ENCODE results near the gene ERC1. TPM values are rescaled to one million over a fixed set of nuclear protein-coding genes. Genes with fewer than 3 reads are reported as not detected.

Gene ERC1
- total and polyA plus RNA-seq, 2 of the 4 experiments (the other 2 are of a cell fraction), result 11.6 to 25.6 TPM

DNA sequence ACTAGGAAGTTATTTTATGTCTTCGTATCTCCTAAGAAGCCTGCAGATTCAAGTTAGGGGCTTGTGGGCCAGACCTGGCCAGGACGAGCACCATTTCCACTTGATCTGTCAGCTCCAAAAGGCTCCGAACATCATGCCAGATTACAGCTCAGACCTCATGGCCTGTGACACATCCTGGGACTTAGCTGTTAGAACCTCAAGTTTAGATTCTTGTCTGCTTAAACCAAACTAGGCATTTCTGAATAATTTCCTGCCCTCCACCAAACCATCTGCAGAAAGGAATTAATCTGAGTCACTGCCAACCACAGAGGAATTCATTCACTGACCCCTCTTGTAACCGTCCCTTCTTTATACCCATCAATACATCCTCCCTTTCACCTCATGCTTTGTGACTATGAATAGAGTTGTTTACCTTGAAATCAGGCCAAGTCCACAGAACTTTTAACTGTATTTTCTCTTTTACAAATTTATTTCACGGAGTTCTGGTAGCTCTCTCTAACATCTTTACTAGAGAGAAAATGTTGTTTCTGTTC, 483.1 kb downstream of the ERC1 start (continued):
- TF ChIP-seq, protein P1, sequence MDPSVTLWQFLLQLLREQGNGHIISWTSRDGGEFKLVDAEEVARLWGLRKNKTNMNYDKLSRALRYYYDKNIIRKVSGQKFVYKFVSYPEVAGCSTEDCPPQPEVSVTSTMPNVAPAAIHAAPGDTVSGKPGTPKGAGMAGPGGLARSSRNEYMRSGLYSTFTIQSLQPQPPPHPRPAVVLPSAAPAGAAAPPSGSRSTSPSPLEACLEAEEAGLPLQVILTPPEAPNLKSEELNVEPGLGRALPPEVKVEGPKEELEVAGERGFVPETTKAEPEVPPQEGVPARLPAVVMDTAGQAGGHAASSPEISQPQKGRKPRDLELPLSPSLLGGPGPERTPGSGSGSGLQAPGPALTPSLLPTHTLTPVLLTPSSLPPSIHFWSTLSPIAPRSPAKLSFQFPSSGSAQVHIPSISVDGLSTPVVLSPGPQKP (IDR thresholded peaks at IDR 0.05; ENCODE audit: borderline replicate concordance, low read depth, low read length), result no peak
- TF ChIP-seq POLR2A (IDR thresholded peaks at IDR 0.05; ENCODE audit: low read depth, low read length), result peak; percentile 10; the same call in 1 of the 2 replicates
- TF ChIP-seq FOS (IDR thresholded peaks at IDR 0.05; ENCODE audit: low read depth, low read length), result peak; percentile 74

DNA sequence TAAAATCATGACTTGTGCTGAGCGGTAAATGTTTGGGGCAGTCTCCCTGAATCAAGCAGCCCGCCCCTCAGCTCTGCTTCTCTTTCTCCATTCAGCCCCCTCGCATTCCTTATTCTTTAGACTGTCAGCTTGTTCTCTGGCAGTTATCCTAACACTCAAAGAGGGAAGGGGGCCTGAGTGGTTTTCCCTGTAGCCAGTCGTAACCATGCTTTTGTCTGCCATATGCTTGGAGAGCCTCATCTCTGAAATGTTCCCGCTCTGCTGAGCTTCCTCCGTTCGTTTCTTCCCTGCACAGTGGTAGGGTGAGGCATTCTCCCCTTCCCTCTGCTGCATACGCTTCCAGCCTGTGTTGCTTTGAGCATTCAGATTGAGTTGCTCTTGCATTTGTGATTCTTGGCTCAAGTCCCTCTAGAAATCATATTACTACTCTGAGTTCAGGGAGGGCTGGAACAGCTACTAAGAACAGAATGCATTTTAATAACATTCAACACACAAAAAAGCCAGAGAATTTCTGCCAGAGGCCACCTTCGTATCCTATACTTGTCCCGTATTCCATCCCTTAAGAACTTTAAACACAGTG, 483.6 kb downstream of the ERC1 start:
- ATAC-seq (ENCODE audit: low read depth), result peak; percentile 76
- no CpG with 5 or more reads among the region's 10 CpGs for WGBS, 2 experiments (ENCODE audit: extremely low coverage in 2 of 2, insufficient read length in 1 of 2)
- no peak for TF ChIP-seq MAFK (IDR thresholded peaks at IDR 0.05; ENCODE audit: low read depth, low read length)
- TF ChIP-seq NFE2L2 (IDR thresholded peaks at IDR 0.05; ENCODE audit: low read depth, low read length), result no peak
- peak; percentile 85 for TF ChIP-seq RCOR1 (IDR thresholded peaks at IDR 0.05; ENCODE audit: insufficient replicate concordance, low read length)
- TF ChIP-seq MXI1 (IDR thresholded peaks at IDR 0.05; ENCODE audit: borderline replicate concordance, low read depth, low read length), result peak; percentile 90; the same call in 1 of the 2 replicates
- no peak for TF ChIP-seq RAD21 (IDR thresholded peaks at IDR 0.05; ENCODE audit: low read length)
- TF ChIP-seq, protein P2, sequence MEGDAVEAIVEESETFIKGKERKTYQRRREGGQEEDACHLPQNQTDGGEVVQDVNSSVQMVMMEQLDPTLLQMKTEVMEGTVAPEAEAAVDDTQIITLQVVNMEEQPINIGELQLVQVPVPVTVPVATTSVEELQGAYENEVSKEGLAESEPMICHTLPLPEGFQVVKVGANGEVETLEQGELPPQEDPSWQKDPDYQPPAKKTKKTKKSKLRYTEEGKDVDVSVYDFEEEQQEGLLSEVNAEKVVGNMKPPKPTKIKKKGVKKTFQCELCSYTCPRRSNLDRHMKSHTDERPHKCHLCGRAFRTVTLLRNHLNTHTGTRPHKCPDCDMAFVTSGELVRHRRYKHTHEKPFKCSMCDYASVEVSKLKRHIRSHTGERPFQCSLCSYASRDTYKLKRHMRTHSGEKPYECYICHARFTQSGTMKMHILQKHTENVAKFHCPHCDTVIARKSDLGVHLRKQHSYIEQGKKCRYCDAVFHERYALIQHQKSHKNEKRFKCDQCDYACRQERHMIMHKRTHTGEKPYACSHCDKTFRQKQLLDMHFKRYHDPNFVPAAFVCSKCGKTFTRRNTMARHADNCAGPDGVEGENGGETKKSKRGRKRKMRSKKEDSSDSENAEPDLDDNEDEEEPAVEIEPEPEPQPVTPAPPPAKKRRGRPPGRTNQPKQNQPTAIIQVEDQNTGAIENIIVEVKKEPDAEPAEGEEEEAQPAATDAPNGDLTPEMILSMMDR (conservative IDR thresholded peaks at IDR 0.05; ENCODE audit: low read depth, low read length), result no peak
- no peak for TF ChIP-seq FOS (IDR thresholded peaks at IDR 0.05; ENCODE audit: low read depth, low read length)
- TF ChIP-seq RFX5 (IDR thresholded peaks at IDR 0.05; ENCODE audit: low read depth, low read length), result no peak
- 0 out of 2 replicates have a peak, but pooled peaks have one; percentile 15 for TF ChIP-seq CEBPB (IDR thresholded peaks at IDR 0.05; ENCODE audit: low read depth, low read length)
- TF ChIP-seq, protein P1 (IDR thresholded peaks at IDR 0.05; ENCODE audit: borderline replicate concordance, low read depth, low read length), result no peak

More for the DNA sequence above, 483.6 kb downstream of the ERC1 start:
- Histone ChIP-seq H3K4me1 (ENCODE audit: control insufficient read depth, insufficient read depth, low read length) (peaks cover 15% of the 10 kb centered on the region), H2AK9ac (replicated peaks; ENCODE audit: low read depth, low read length, poor library complexity) (peak overlapping the region; percentile 59), H4K20me1 (ENCODE audit: insufficient read depth, low read length) (peaks cover 3% of the 10 kb centered on the region; the same call in 1 of the 2 replicates), H3K4ac (ENCODE audit: low read depth, low read length) (peak overlapping the region; percentile 95), H4K8ac (ENCODE audit: low read depth in 2 of 2, low read length in 2 of 2) (peak overlapping the region; percentile 43 to 95), H2AK5ac (ENCODE audit: low read depth, low read length) (peak overlapping the region; percentile 79), H4K5ac (ENCODE audit: low read depth, low read length) (peak overlapping the region; percentile 57), H3K27ac (ENCODE audit: insufficient read depth, low read length) (peak overlapping the region; percentile 76), H3K4me2 (ENCODE audit: low read depth, low read length) (peak overlapping the region; percentile 88), H2BK5ac (ENCODE audit: low read depth, low read length, poor library complexity, severe bottlenecking) (peak overlapping the region; percentile 88), H3K23ac (ENCODE audit: low read depth, low read length) (peak overlapping the region; percentile 98), H2BK20ac (ENCODE audit: low read depth, low read length) (peak overlapping the region; percentile 97), H2BK120ac (ENCODE audit: low read depth, low read length) (peak overlapping the region; percentile 96), H2AFZ (replicated peaks; ENCODE audit: low read length, poor library complexity) (peak overlapping the region; percentile 56), H3K18ac (ENCODE audit: low read depth, low read length) (peak overlapping the region; percentile 98), H3K14ac (replicated peaks; ENCODE audit: low read depth, low read length) (peak overlapping the region; percentile 96), H2BK15ac (ENCODE audit: low read depth, low read length) (peak overlapping the region; percentile 27; the same call in 1 of the 3 replicates), H3K36me3 (ENCODE audit: control insufficient read depth, insufficient read depth, low read length) (no peaks in the 10 kb centered on the region), H3K9me1 (ENCODE audit: insufficient read depth, low read length) (peaks cover 9% of the 10 kb centered on the region; the same call in 1 of the 2 replicates), H3K4me3 (ENCODE audit: insufficient read depth, low read depth, low read length) (peak overlapping the region; percentile 5; the same call in 1 of the 2 replicates), H3K27me3 (ENCODE audit: control insufficient read depth, insufficient read depth, low read length) (no peaks in the 10 kb centered on the region), H3K9me3 (ENCODE audit: control insufficient read depth, insufficient read depth, low read length) (no peaks in the 10 kb centered on the region), H4K91ac (ENCODE audit: insufficient read depth, low read depth, low read length) (peak overlapping the region; percentile 98), H3K79me1 (ENCODE audit: low read depth in 1 of 2, low read length in 2 of 2) (peaks cover 8 to 24% of the 10 kb centered on the region in 2 experiments; a peak in 3 of 4 replicates), H3K9ac (ENCODE audit: low read depth, low read length) (peak overlapping the region; percentile 52), H3K56ac (ENCODE audit: extremely low read depth, insufficient read depth, low read length) (peak overlapping the region; percentile 98)
- POLR2A ChIA-PET (ENCODE audit: unreplicated experiment), result interaction anchor here (0.5 to 0.9 kb wide), 2 partner anchors 31 to 108 kb away, joined by 3 read pairs; no protein-coding TSS in a partner anchor
- DNase-seq, result peak; percentile 97
- dilution Hi-C loops (cut with HindIII; ENCODE audit: low sequenced_read_pairs, unreplicated experiment) (no loop called here), in situ Hi-C loops (cut with MboI; ENCODE audit: low sequenced_read_pairs) (no loop called here), intact Hi-C loops (cut with micrococcal nuclease) (loop anchor here (2.0 kb wide), 2 partner anchors 30 to 102 kb away; no protein-coding TSS in a partner anchor)
- CTCF ChIA-PET, result interaction anchor here (2.0 kb wide), 1 partner anchor 356 kb away, joined by 11 read pairs; no protein-coding TSS in a partner anchor
- BruUV-seq (replicated peaks), result no TSS peak
